GM19452 (cell line): Measurements from ENCODE around the gene TTC32.
A peak's percentile ranks its signal among the peaks of the same experiment; 100 is the strongest.

Source experiments
- ATAC-seq: cut with Tn5 transposase; IDR thresholded peaks from one replicate; pipeline ENCODE4 v1.9.1; 2021; ENCODE audit not compliant: unreplicated experiment

The TTC32 gene

DNA sequence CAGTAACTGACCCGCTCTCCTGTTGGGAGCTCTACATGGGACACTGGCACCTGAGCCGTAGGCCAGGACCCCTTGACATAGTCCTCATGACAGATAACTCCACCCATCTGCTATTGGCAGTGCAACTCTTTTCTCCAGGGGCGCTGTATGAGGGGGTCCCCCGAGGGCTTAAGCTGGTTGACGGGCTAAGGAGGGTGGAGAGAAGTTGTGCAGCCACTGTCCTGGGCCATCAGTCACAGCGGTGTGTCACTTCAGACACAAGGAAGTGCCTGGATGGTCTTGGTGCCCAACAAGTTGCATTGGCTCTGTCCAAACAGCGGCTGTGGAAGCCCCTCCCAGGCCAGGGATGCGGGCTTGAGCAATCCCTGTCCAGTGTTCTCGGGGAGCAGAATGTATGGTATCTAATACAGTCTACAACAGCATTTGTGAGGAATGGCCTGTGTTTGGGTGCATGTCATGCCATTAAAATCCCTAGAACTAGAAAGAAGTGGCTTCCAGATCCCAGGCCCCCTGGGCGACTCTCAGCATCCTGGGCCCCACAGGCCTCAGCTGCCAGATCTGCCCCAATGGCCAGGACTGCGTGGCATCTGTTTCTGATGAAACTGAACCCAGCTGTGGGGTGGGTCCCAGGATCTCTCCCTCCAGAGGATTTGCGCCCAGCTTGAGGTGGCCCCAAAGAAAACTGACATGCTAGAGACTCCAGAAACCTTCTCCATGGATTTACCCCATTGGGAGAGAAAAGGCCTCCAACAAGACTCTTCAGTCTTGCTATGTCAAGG is 23.3 kb downstream of the TTC32 start:
- ATAC-seq = no peak

DNA sequence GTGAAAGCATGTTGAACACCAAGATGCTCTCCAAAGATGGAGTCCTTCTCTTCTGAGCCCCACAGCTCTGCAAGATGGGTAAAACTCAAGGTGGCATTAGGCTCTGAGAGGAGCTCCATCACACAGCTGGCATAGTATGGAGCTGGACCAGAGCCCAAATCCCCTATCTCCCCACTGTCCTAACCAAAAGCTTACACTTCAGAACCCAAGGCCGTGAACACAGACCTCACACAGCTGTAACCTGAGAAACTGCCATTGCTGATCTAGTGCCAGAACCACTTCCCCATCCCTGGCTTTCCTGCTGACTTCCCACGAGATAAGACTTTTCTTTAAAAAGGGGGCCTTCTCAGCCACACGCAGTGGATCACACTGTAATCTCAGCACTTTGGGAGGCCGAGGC is 25.0 kb downstream of the TTC32 start:
- ATAC-seq = no peak

DNA sequence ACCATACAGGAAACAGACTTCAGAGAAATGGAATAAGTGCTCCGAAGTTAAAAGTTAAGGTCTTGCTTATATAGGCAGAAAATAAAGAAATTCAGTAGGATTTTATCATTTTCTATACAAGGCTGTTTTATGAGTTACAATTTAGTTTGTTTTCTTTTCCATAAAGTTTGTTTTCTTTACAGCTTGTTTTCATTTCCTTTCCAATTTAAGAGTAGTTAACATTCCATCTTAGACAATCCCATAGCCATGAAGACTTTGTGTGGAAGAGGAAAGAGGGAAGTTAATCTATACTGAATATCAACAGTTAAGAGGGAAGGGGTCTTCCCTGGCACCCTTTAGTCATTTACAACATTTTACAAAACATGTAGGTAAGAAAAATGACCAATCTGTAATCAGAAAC is 26.5 kb downstream of the TTC32 start:
- ATAC-seq = no peak

GRCh38 chr2:19874726-19875125 is 27.1 kb downstream of the TTC32 start:
- ATAC-seq = no peak

DNA sequence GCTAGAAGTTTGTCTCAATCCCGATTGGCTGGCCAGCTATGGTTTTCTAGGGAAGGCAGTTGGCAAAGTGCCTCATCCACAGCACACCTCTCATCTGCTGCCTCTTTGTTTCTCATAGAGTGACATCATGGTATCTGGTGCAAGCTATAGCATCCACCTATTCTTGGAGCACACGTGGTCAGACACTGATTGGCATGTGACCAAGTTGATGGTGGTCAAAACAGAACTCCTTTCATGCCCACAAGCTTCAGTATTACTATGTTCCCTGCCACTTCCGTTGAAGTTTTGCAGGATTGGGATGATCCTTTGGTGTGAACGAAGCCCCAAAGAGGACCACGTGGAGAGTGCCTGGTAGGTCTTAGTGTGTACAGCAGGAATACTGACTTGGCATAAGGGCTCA is 28.8 kb downstream of the TTC32 start:
- no peak for ATAC-seq

GRCh38 chr2:19872302-19872701 is 29.5 kb downstream of the TTC32 start:
- no peak for ATAC-seq

GRCh38 chr2:19871836-19872235 is 29.9 kb downstream of the TTC32 start:
- ATAC-seq = no peak

- no peak for ATAC-seq
Measured at GRCh38 chr2:19870792-19871191, 31.0 kb downstream of the TTC32 start.

DNA sequence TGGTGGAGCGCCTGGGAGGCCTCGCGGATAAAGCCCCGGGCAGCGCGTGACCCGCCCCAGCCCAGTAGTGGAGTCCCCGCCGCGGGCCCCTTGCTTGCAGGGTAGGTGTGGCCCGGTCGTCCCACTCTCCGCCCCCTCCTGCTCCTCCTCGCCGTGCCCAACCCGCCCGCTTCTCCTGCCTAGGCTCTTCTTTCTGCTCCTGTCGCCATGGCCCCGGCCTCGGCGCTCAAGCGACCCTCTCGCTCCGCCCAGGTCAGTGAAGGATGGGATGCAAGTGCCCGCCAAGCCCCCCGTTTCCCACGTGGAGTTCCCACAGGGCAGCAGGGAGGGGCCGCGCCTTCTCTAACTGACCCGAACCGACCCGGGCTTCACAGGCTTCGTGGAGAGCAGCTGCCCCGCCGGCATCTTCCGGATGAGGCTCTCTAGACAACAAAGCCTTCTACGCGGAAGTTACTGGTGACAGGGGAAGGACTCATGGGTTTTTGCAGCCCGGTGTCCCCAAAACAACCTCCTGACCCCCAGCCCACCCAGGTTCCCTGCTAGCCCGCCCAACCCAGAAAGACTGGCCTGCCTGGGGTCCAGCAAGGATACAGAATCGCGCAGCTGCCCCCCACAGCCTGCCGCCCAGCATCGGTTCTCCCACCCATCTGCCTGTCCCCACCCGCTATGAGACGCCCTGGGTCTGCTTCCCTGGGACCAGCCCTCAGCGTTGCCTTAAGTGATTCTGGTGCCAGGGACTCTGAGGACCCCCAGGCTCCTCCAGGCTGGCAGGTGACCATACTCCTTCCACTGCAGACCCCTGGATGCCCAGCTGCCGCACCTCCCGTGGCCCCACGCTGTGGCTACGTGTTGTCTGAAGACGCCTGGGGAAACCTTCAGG is 32.8 kb downstream of the TTC32 start:
- ATAC-seq = peak; percentile 63

DNA sequence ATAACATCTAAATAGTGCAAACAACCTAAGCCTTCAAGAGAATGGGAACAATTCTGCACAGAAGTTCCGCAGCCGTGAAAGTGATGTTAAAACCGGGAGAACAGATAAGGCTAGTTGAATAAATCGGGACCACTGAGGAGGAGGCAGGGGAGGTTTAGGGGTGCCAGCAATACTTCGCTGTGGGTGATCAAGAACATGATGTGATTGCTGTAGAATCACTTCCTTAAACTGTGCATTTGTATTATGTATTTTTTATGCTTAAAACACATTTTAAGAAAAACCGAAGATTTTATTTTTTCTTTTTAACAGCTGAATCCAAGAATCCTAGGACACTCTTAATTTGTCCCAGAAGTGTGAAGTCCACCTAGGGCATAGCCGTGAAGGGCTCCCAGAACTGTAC is 33.6 kb downstream of the TTC32 start:
- ATAC-seq = peak; percentile 3

- ATAC-seq = peak; percentile 40
Measured at GRCh38 chr2:19866771-19867170, 35.0 kb downstream of the TTC32 start.

GRCh38 chr2:19865151-19865550 is 36.6 kb downstream of the TTC32 start:
- no peak for ATAC-seq

DNA sequence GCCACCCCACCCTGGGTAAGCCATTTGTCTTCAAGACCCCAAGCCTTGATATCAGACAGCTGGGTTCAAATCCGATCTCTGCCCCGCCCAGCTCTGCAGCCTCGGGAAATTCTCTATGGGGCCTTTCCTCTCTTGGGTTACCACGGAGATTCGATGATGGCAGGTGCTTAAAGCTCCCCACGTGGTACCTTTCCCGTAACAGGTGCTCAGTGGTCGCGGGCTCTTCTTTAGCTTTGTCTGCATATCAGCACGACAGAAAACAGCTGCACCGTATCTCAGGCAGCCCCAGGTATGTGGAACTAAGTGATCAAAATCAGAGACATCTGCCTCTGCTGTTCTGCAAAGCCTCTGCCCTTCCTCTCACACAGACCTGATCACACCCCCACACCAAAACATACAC is 37.4 kb downstream of the TTC32 start:
- ATAC-seq = no peak

- ATAC-seq = peak; percentile 65
Measured at GRCh38 chr2:19863303-19864041, 38.3 kb downstream of the TTC32 start.

DNA sequence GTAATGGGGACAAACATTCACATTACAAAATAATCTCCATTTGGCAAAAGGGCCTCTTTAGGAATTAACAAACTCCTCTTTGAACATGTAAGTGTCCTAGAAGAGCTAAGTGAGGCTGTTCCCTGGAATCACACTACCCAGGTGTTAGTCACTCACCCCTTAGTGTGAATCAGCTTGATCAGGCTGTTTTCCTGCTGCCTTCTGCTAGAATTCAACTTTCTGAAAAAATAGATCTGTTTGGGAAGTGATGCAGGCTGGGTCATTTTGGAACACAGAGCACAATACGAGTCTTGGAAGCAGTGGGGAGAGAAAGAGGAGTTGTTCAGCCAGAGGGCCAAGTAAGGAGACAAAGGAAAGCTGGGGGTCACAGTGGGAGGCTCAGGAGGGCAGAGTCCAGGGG is 40.0 kb downstream of the TTC32 start:
- no peak for ATAC-seq

DNA sequence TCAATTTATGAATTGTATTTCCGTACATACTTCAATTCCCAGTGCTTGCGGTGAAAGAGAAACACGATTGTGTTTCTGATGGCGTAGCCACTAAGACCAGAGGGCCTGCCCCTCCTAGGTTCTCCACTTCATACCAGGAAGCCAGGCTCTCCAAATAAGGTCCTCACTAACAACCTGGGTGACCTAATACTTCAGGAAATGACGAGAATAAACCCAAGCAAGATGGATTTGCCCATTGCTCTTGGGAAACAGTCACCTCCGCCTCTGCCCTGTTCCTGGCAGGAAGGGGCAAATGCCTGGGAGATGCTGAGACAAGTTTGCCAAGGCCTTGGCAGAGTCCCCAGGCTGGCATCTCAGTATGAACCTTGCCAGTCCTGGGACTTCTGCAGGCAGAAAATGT is 41.8 kb downstream of the TTC32 start:
- no peak for ATAC-seq

- ATAC-seq = no peak
Measured at GRCh38 chr2:19859565-19859964, 42.2 kb downstream of the TTC32 start.

DNA sequence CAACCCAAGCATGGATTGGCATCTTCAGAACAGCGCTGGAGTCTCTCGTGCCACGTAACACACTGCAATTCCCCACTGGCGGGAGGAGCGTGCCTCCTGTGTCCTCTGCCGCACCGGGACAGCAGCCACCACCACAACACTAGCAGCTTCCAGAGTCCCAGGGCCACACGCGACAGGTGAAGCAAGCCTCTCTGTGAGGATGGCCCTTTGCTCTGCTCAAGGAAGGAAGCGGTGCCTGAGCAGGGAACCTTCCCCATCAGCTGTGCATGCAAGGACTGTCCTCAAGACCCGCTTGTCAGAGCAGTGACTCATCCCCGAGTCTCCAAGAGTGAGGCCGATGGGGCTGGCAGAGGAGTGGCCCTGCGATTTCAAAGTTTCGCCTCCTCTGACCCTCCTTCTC is 44.0 kb downstream of the TTC32 start:
- ATAC-seq = no peak

DNA sequence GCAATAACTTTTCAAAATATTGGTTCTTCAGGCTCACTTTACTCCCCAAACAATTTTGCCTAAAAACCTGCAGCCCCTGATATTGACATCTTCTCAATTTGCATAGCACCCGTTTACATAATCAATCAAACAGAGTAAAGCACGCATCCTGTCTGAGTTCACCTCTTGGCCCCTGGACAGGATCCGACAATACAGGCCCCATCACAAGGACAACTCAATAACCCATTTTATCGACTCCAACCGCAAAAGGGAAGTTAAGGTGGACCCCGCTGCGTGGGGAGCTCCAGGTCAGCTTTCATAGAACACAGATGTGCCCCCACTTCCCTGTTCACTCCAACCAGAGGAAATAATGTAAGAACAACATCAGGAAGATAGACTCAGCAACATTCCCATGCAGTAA is 44.7 kb downstream of the TTC32 start:
- no peak for ATAC-seq

DNA sequence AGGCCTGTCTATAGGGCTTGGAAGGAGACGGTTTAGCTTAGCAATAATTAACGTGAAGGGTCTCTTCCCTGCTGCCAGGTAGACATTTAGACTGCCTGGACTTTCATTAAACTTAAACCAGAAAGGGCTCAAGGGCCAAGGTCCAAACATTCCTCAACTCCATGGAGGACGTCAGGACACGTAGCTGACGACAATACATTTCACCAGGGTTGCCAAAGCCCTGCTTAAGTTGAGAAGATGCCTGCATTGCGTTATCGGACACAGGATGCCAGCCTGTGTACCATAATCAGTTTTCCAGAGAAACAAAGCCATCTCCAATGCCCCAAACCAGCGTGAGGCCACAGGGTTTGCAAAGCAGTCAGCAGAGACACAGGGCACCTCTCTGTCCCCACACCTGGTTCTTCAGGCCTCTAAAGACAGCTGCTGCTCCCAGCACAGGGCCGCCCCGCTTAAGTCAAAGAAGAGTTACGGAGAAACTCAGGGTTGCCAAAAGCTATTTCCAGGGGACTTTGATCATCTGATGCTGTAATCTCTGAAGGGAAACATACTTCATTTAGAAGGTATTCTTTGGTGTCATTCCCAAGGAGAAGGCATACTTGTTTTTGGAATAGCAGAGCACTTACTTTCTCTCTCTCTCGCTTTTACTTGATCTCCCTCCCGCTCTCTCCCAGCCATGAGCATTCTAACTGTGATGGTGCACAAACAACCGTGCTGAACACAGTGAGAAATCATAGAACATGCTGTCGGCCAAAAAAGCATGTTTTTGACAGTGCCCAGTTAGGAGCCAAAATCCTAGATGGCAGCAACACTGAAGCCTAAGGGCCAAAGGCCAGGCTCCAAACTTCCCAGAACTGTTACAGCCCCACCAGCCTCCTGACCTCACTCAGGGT is 46.0 kb downstream of the TTC32 start:
- no peak for ATAC-seq
